ENCODE measurements around the gene DPY19L2.
"Not testable (repeated sequence)": the region's sequence is repeated elsewhere in the genome, so short reads cannot be mapped to it uniquely, and the experiment has no call there.

DNA sequence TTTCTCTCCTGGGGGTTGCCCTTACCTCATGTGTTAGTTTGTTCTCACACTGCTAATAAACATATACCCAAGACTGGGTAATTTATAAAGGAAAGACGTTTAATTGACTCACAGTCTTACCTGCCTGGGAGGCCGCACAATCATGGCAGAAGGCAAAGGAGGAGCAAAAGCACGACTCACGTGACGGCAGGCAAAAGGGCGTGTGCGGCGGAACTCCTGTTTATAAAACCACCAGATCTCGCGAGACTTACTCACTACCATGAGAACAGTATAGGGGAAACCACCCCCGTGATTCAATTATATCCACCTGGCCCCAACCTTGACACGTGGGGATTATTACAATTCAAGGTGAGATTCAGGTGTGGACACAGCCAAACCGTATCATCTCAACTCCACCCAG lies 116.9 kb downstream of the DPY19L2 start:
- TF ChIP-seq POLR2A, POLR2AphosphoS5 (IDR thresholded peaks at IDR 0.05; ENCODE audit: low read depth, low read length): not testable (repeated sequence)

Measured in GM12892 (cell line).